OCI-LY3 (cell line): Measurements from ENCODE around the gene SPAG7.

Experiments used
- H2AFZ ChIP-seq: fragments of 200-600, 300-600 bp; shearing (Covaris generic); 2 replicates; pipeline ENCODE4 v1.6.0; 2014; ENCODE audit warnings: antibody characterized with exemption, low read depth, low read length
- H3K27ac ChIP-seq: fragments of 200-600, 300-600 bp; sonication (generic); 2 replicates; pipeline ENCODE4 v1.5.1; 2014; ENCODE audit warnings: mild to moderate bottlenecking, low read length, moderate library complexity, mixed read lengths
- H3K27me3 ChIP-seq: fragments of 200-600, 300-600 bp; sonication (generic); 2 replicates; pipeline ENCODE4 v1.6.1; 2014; ENCODE audit warnings: low read depth, low read length, mixed read lengths
- H3K36me3 ChIP-seq: fragments of 200-600, 300-600 bp; sonication (generic); replicated peaks from 2 replicates; pipeline ENCODE3; 2014; ENCODE audit warnings: low read depth, low read length, mixed read lengths
- H3K4me1 ChIP-seq: fragments of 300-600, 200-600 bp; sonication (generic); 2 replicates; pipeline ENCODE4 v1.6.1; 2014; ENCODE audit warnings: low read length, mixed read lengths
- H3K4me2 ChIP-seq: fragments of 200-600, 300-600 bp; sonication (generic); 2 replicates; pipeline ENCODE4 v1.6.1; 2014; ENCODE audit warnings: low read length, mixed read lengths
- H3K4me3 ChIP-seq: fragments of 300-600, 200-600 bp; sonication (generic); 2 replicates; pipeline ENCODE4 v1.5.1; 2014; ENCODE audit warnings: antibody characterized with exemption, mild to moderate bottlenecking, low read length, moderate library complexity
- H3K79me2 ChIP-seq: fragments of 300-600, 200-600 bp; shearing (Covaris generic); 2 replicates; pipeline ENCODE4 v1.6.1; 2014; ENCODE audit warnings: mild to moderate bottlenecking, low read length, mixed read lengths
- H3K9ac ChIP-seq: fragments of 300-600, 200-600 bp; shearing (Covaris generic); 2 replicates; pipeline ENCODE4 v1.6.0; 2014; ENCODE audit warnings: mild to moderate bottlenecking, low read length, moderate library complexity
- H3K9me3 ChIP-seq: fragments of 200-600, 300-600 bp; shearing (Covaris generic); 2 replicates; pipeline ENCODE4 v1.6.1; 2014; ENCODE audit warnings: low read length, mixed read lengths; ENCODE audit not compliant: insufficient read depth
- H4K20me1 ChIP-seq: fragments of 200-600, 300-600 bp; sonication (generic); 2 replicates; pipeline ENCODE4 v1.6.1; 2016; ENCODE audit warnings: low read length, mixed read lengths; ENCODE audit not compliant: insufficient read depth
- CTCF ChIP-seq: fragments of 200-600, 300-600 bp; sonication (generic); IDR thresholded peaks from 2 replicates; pipeline ENCODE4 v1.5.1; 2014; ENCODE audit warnings: antibody characterized with exemption, low read length, low read depth
- EZH2phosphoT487 ChIP-seq: fragments of 200-600 bp; shearing (Covaris generic); IDR thresholded peaks from 2 replicates; pipeline ENCODE4 v1.6.1; 2018; ENCODE audit warnings: antibody characterized with exemption, mixed run types, low read depth

Gene SPAG7

GRCh38 chr17:4982305-4982704 lies 14.7 kb upstream of the SPAG7 start:
- no peak overlapping the region for H3K4me3 ChIP-seq
- H3K4me2 ChIP-seq, result no peak overlapping the region
- peaks cover 9% of the 10 kb centered on the region for H3K36me3 ChIP-seq
- no peak overlapping the region for H2AFZ ChIP-seq
- H3K27me3 ChIP-seq, result no peaks in the 10 kb centered on the region
- H3K9me3 ChIP-seq, result no peaks in the 10 kb centered on the region
- H3K4me1 ChIP-seq, result peaks cover 27% of the 10 kb centered on the region
- no peak for TF ChIP-seq CTCF
- TF ChIP-seq EZH2phosphoT487, result no peak
- no peaks in the 10 kb centered on the region for H4K20me1 ChIP-seq
- peaks cover 14% of the 10 kb centered on the region for H3K79me2 ChIP-seq
- H3K27ac ChIP-seq, result no peak overlapping the region
- H3K9ac ChIP-seq, result no peak overlapping the region

- peak overlapping the region; percentile 19; the same call in 1 of the 2 replicates for H3K4me2 ChIP-seq
- H3K4me3 ChIP-seq, result no peak overlapping the region
- H4K20me1 ChIP-seq, result no peaks in the 10 kb centered on the region
- peaks cover 20% of the 10 kb centered on the region for H3K4me1 ChIP-seq
- peaks cover 11% of the 10 kb centered on the region for H3K36me3 ChIP-seq
- no peak overlapping the region for H3K27ac ChIP-seq
- no peak overlapping the region for H2AFZ ChIP-seq
- H3K9ac ChIP-seq, result no peak overlapping the region
- 0 out of 2 replicates have a peak, but pooled peaks cover under 1% of the 10 kb centered on the region for H3K79me2 ChIP-seq
- no peaks in the 10 kb centered on the region for H3K27me3 ChIP-seq
- TF ChIP-seq EZH2phosphoT487 (no peak), CTCF (peak; percentile 58)
- no peaks in the 10 kb centered on the region for H3K9me3 ChIP-seq
Observed at GRCh38 chr17:4980644-4981216, 13.1 kb upstream of the SPAG7 start.

- Histone ChIP-seq H3K9ac (no peak overlapping the region), H3K9me3 (no peaks in the 10 kb centered on the region), H3K4me1 (peaks cover 20% of the 10 kb centered on the region), H3K79me2 (no peaks in the 10 kb centered on the region), H3K27ac (no peak overlapping the region), H3K4me3 (no peak overlapping the region), H2AFZ (no peak overlapping the region), H3K4me2 (no peak overlapping the region), H3K36me3 (peaks cover 11% of the 10 kb centered on the region), H3K27me3 (no peaks in the 10 kb centered on the region), H4K20me1 (no peaks in the 10 kb centered on the region)
- TF ChIP-seq CTCF (no peak), EZH2phosphoT487 (no peak)
Observed at GRCh38 chr17:4978726-4979125, 11.1 kb upstream of the SPAG7 start.

- Histone ChIP-seq H3K9me3 (no peaks in the 10 kb centered on the region), H3K36me3 (peaks cover 17% of the 10 kb centered on the region), H3K79me2 (no peaks in the 10 kb centered on the region), H3K9ac (no peak overlapping the region), H2AFZ (no peak overlapping the region), H3K4me2 (no peak overlapping the region), H3K4me3 (no peak overlapping the region), H3K27me3 (no peaks in the 10 kb centered on the region), H4K20me1 (no peaks in the 10 kb centered on the region), H3K27ac (no peak overlapping the region), H3K4me1 (peaks cover 5% of the 10 kb centered on the region; the same call in 1 of the 2 replicates)
- no peak for TF ChIP-seq CTCF
- no peak for TF ChIP-seq EZH2phosphoT487
Observed at GRCh38 chr17:4974115-4974670, 6.6 kb upstream of the SPAG7 start.
